ENCODE results near the gene CHD1L.

DNA sequence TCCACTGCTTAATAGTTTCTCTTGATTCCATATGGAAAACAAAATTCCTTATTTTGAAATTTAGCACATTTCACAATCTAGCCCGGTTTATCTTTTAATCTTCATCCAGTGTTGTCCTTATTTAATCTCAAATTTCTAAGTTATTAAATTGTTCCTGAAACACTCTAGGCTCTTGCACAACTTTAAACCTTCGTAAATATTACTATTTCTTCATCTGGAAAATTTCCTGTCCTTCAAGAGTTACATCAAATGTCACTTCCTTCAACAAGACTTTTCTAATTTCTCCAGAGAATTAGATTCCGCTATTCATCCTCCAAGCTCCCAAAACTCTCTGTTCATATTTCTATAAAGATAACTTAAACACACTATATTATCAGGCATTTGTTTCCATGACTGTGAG lies 23.9 kb upstream of the CHD1L start:
- TF ChIP-seq CTCF (IDR thresholded peaks at IDR 0.05) (no peak), POLR2A (IDR thresholded peaks at IDR 0.05) (no peak)

All from ovary (tissue), 3 donors.